Measurements from ENCODE around the gene DOHH.

DOHH gene

DNA sequence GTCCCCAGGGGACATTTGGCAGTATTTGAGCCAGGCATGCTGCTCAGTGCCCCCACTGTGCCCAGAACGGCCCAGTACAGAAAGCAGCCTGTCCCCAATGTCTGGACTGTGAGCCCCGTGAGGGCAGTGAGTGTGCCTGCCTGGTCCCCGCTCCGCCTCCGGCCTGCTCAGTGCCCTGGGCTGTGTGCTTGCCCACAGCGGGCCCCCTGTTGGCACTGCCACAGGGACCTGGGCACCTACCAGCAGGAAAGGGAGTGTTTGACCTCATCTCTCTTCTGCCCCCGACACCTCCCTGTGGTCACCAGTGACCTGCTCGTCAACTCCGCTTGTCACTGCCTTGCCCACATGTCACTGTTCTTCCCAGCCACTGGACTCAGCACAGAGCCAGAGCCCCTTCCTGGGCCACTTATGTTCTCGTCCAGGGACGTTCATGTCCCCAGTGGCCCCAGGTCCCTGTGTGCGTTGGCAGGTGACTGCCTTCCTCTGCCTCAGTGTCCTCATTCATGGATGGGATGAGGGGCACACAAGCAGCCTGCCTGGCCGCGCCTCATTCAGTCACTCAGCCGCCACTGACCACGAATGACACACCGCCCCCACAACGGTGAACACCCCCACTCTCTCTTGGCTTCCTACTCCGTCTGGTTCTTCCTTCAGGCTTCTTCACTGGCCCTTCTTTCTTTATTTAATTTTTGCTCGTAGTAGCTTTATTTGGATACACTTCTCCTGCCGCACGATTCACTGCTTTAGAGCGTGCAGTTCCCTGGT, 8.5 kb upstream of the DOHH start:
- TF ChIP-seq CEBPB (IDR thresholded peaks at IDR 0.05): no peak
- no peak for TF ChIP-seq CREB1 (IDR thresholded peaks at IDR 0.05; ENCODE audit: low read depth)
- no peak for TF ChIP-seq ZBTB7A (IDR thresholded peaks at IDR 0.05; ENCODE audit: low read depth)
- TF ChIP-seq, protein P1, sequence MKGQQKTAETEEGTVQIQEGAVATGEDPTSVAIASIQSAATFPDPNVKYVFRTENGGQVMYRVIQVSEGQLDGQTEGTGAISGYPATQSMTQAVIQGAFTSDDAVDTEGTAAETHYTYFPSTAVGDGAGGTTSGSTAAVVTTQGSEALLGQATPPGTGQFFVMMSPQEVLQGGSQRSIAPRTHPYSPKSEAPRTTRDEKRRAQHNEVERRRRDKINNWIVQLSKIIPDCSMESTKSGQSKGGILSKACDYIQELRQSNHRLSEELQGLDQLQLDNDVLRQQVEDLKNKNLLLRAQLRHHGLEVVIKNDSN (IDR thresholded peaks at IDR 0.05): no peak
- TF ChIP-seq EGR1 (IDR thresholded peaks at IDR 0.05): no peak
- TF ChIP-seq NFIC (IDR thresholded peaks at IDR 0.05): no peak
- no peak for TF ChIP-seq TEAD4 (IDR thresholded peaks at IDR 0.05)
- no peak for TF ChIP-seq RAD21 (IDR thresholded peaks at IDR 0.05; ENCODE audit: low read depth)
- no peak for TF ChIP-seq YY1 (IDR thresholded peaks at IDR 0.05; ENCODE audit: low read depth)
- no peak for TF ChIP-seq EP300 (IDR thresholded peaks at IDR 0.05; ENCODE audit: borderline replicate concordance)
- TF ChIP-seq, protein P2, sequence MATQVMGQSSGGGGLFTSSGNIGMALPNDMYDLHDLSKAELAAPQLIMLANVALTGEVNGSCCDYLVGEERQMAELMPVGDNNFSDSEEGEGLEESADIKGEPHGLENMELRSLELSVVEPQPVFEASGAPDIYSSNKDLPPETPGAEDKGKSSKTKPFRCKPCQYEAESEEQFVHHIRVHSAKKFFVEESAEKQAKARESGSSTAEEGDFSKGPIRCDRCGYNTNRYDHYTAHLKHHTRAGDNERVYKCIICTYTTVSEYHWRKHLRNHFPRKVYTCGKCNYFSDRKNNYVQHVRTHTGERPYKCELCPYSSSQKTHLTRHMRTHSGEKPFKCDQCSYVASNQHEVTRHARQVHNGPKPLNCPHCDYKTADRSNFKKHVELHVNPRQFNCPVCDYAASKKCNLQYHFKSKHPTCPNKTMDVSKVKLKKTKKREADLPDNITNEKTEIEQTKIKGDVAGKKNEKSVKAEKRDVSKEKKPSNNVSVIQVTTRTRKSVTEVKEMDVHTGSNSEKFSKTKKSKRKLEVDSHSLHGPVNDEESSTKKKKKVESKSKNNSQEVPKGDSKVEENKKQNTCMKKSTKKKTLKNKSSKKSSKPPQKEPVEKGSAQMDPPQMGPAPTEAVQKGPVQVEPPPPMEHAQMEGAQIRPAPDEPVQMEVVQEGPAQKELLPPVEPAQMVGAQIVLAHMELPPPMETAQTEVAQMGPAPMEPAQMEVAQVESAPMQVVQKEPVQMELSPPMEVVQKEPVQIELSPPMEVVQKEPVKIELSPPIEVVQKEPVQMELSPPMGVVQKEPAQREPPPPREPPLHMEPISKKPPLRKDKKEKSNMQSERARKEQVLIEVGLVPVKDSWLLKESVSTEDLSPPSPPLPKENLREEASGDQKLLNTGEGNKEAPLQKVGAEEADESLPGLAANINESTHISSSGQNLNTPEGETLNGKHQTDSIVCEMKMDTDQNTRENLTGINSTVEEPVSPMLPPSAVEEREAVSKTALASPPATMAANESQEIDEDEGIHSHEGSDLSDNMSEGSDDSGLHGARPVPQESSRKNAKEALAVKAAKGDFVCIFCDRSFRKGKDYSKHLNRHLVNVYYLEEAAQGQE (IDR thresholded peaks at IDR 0.05; ENCODE audit: low read depth): no peak
- no peak for TF ChIP-seq TCF12 (IDR thresholded peaks at IDR 0.05; ENCODE audit: low read depth)

DNA sequence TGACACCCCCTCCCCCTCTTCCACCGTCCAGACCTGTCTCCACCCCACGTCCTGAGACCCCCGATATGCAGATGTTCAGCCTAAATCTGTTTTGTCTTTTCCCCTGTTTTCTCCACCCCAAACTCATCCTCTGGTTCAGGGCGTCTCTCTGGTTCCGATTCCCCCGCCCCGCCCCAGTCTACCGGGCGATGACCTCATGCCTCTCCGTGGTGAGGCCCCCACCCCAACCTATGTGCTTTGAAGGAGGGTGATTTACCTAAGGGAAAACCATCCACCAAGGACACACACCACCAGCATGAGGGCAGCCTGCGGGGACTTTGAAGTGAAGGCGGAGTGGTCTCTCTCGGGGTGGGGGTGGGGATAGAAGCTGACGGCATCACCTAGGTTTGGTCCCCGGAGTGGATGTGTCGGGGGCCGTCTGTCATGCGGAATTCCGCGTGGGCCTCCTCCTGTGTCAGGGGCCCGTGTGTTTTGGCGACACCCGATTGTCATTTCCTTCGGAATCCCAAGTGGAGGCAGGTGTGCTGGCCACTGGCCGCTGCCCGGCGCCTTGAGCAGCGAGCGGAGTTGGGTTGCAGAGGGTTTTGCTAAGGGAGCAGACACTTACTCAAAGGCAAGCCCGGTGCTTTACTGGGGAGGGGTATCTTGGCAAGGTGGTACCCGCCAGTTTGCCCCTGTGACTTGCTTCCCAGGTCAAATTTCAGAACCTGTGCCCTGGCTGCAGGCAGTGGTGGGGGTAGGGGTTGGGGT, 7.1 kb upstream of the DOHH start:
- TF ChIP-seq TAF1 (IDR thresholded peaks at IDR 0.05; ENCODE audit: low read depth): no peak
- TF ChIP-seq TCF12 (IDR thresholded peaks at IDR 0.05; ENCODE audit: low read depth): no peak
- TF ChIP-seq NFIC (IDR thresholded peaks at IDR 0.05): no peak
- TF ChIP-seq, protein P2 (IDR thresholded peaks at IDR 0.05; ENCODE audit: low read depth): no peak
- TF ChIP-seq, protein P3, sequence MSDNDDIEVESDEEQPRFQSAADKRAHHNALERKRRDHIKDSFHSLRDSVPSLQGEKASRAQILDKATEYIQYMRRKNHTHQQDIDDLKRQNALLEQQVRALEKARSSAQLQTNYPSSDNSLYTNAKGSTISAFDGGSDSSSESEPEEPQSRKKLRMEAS (IDR thresholded peaks at IDR 0.05): no peak
- no peak for TF ChIP-seq CEBPB (IDR thresholded peaks at IDR 0.05)
- TF ChIP-seq ZBTB7A (IDR thresholded peaks at IDR 0.05; ENCODE audit: low read depth): no peak
- TF ChIP-seq RAD21 (IDR thresholded peaks at IDR 0.05; ENCODE audit: low read depth): no peak
- no peak for TF ChIP-seq TEAD4 (IDR thresholded peaks at IDR 0.05)
- TF ChIP-seq, protein P1 (IDR thresholded peaks at IDR 0.05): no peak

DNA sequence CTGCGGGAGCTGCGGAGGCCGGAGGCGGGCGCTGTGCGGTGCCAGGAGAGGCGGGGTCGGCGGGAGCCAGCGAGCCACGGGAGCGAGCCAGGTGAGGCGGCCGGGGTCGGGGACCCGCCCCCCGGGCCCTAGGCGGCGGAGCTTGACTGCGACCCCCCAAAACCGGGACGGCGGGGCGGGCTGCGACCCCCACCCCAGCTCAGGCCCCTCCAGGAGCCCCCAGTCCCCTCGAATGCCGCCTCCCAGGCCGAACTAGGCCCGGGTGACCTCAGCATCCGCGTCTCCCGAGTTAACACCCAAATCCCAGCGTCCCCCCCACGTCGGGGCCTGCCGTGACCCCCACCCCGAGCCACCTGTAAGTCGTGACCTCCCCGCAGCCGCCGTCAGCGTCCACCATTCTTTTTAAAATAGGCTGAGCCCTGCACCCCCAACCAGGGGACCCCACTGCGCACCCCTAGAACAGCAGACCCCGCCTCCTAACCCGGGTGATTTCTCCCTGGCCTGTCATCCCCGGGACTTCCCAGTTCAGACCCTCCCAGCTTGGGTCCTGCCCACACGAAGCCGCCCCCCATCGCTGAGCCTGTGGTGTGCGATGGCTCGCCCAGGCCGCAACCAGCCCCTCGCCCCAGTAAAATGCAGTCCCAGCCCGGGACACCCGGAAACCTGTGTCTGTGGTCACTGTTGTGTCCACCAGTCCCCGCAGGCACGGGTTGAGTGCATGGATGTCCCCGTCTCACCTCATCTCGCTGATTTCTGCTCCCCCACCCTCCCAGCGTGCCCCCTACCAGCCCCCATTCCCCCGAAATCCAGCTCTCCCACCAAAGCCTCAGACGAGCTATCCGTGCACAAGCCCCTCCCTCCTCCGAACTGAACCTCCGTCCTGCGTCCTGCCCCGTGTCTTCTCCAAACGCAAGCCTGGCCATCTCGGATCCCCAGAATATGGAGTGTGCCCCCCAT, 6.2 kb upstream of the DOHH start:
- TF ChIP-seq, protein P3 (IDR thresholded peaks at IDR 0.05): peak; percentile 17; the same call in 1 of the 2 replicates
- TF ChIP-seq ZBTB7A (IDR thresholded peaks at IDR 0.05; ENCODE audit: low read depth) (peak; percentile 54), TCF12 (IDR thresholded peaks at IDR 0.05; ENCODE audit: low read depth) (no peak)
- TF ChIP-seq, protein P2 (IDR thresholded peaks at IDR 0.05; ENCODE audit: low read depth): no peak
